ENCODE data around the gene SRPK3. TPM values are rescaled to one million over a fixed set of nuclear protein-coding genes. Genes with fewer than 3 reads are reported as not detected.
A peak's percentile ranks its signal among the peaks of the same experiment; 100 is the strongest.

SRPK3 gene
- total RNA-seq, 2 experiments from 2014 or later: not detected

DNA sequence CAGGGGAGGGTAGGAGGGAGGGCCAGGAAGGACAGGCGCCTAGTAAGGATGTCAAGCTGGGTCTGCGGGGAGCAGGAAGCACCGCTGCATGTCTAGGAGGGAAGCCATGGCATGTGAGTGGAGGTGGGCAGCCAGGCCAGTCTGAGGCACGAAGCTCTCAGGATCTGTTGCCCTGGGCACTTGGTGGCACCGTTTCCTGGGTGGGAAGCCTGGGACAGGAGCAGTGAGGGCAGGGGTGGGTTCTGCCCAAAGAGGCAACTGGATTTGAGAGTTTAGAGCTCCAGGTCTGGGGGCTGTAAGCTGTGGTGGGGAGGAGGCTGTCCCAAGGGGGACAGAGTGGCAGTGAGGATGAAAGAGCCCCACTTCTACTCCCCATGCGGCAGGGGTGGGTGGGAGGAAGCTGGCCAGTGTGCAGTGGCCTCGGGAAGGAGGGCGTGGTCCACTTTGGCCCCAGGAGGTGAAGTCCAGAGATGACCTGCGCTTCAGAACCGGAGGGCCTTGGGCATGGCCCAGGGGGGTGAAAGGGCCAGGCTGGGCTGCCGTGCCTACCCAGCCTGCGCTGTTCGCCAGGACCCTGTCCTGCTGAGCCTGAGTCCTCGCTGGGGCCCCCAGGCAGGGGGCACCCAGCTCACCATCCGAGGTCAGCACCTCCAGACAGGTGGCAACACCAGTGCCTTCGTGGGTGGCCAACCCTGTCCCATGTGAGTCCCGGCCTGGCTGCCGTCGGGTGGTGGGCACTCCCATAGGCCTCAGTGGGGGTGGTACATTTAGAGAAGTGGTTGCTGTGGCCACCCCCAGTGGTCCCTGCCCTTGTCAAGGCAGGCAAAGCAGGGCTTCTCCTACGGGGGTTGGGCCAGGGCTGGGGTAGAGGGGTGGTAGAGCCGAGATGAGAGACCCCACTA is 8.3 kb upstream of the SRPK3 start:
- ChIA-PET CTCF (ENCODE audit: unreplicated experiment) (no interaction called here), POLR2A (no interaction called here)
- H2AFZ ChIP-seq (ENCODE audit: low read length): no peak overlapping the region
- no peak for DNase-seq (ENCODE audit: low spot score)
- H3K27ac ChIP-seq (ENCODE audit: low read depth, low read length, poor library complexity, severe bottlenecking): no peak overlapping the region
- H3K4me3 ChIP-seq (ENCODE audit: low read depth, low read length, poor library complexity, severe bottlenecking): no peak overlapping the region
- no TSS peak for BruUV-seq (replicated peaks)
- H3K79me2 ChIP-seq (ENCODE audit: insufficient read depth, low read depth, low read length): no peaks in the 10 kb centered on the region
- no peaks in the 10 kb centered on the region for H3K9me3 ChIP-seq (ENCODE audit: low read length)
- intact Hi-C loops (cut with micrococcal nuclease; ENCODE audit: unreplicated experiment): no loop called here
- H3K36me3 ChIP-seq (ENCODE audit: insufficient read depth, low read length): no peaks in the 10 kb centered on the region
- H3K4me1 ChIP-seq (ENCODE audit: insufficient read depth, low read length, poor library complexity, severe bottlenecking): no peaks in the 10 kb centered on the region
- no peaks in the 10 kb centered on the region for H3K9me2 ChIP-seq (ENCODE audit: insufficient read depth, low read length)
- TF ChIP-seq, protein P1, sequence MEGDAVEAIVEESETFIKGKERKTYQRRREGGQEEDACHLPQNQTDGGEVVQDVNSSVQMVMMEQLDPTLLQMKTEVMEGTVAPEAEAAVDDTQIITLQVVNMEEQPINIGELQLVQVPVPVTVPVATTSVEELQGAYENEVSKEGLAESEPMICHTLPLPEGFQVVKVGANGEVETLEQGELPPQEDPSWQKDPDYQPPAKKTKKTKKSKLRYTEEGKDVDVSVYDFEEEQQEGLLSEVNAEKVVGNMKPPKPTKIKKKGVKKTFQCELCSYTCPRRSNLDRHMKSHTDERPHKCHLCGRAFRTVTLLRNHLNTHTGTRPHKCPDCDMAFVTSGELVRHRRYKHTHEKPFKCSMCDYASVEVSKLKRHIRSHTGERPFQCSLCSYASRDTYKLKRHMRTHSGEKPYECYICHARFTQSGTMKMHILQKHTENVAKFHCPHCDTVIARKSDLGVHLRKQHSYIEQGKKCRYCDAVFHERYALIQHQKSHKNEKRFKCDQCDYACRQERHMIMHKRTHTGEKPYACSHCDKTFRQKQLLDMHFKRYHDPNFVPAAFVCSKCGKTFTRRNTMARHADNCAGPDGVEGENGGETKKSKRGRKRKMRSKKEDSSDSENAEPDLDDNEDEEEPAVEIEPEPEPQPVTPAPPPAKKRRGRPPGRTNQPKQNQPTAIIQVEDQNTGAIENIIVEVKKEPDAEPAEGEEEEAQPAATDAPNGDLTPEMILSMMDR (conservative IDR thresholded peaks at IDR 0.05; ENCODE audit: low read length): no peak
- TF ChIP-seq EZH2phosphoT487 (IDR thresholded peaks at IDR 0.05; ENCODE audit: borderline replicate concordance, low read depth, low read length): no peak
- H4K20me1 ChIP-seq (ENCODE audit: insufficient read depth, low read length): no peaks in the 10 kb centered on the region
- H3K4me2 ChIP-seq (ENCODE audit: low read length): no peak overlapping the region

DNA sequence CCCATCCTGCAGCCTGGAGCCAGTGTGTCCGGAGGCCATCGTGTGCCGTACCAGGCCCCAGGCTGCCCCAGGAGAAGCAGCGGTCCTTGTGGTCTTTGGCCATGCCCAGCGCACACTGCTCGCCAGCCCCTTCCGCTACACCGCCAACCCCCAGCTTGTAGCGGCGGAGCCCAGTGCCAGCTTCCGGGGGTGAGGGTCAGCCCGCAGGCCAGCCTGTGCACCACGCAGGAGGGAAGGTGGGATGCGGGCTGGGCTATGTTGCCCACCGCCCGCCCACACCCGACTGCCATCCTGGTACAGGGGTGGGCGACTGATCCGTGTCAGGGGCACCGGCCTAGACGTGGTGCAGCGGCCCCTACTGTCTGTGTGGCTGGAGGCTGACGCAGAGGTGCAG is 7.6 kb upstream of the SRPK3 start:
- Histone ChIP-seq H3K4me1 (ENCODE audit: insufficient read depth, low read length, poor library complexity, severe bottlenecking) (no peaks in the 10 kb centered on the region), H4K20me1 (ENCODE audit: insufficient read depth, low read length) (no peaks in the 10 kb centered on the region), H3K9me2 (ENCODE audit: insufficient read depth, low read length) (no peaks in the 10 kb centered on the region), H3K27ac (ENCODE audit: low read depth, low read length, poor library complexity, severe bottlenecking) (no peak overlapping the region), H3K36me3 (ENCODE audit: insufficient read depth, low read length) (no peaks in the 10 kb centered on the region), H3K9me3 (ENCODE audit: low read length) (no peaks in the 10 kb centered on the region), H3K4me3 (ENCODE audit: low read depth, low read length, poor library complexity, severe bottlenecking) (no peak overlapping the region), H3K79me2 (ENCODE audit: insufficient read depth, low read depth, low read length) (no peaks in the 10 kb centered on the region), H2AFZ (ENCODE audit: low read length) (no peak overlapping the region), H3K4me2 (ENCODE audit: low read length) (no peak overlapping the region)
- BruUV-seq (replicated peaks): no TSS peak
- no peak for TF ChIP-seq EZH2phosphoT487 (IDR thresholded peaks at IDR 0.05; ENCODE audit: borderline replicate concordance, low read depth, low read length)
- TF ChIP-seq, protein P1 (conservative IDR thresholded peaks at IDR 0.05; ENCODE audit: low read length): 0 out of 2 replicates have a peak, but pooled peaks have one; percentile 19
- intact Hi-C loops (cut with micrococcal nuclease; ENCODE audit: unreplicated experiment): no loop called here
- DNase-seq (ENCODE audit: low spot score): no peak
- ChIA-PET POLR2A (no interaction called here), CTCF (ENCODE audit: unreplicated experiment) (no interaction called here)
